Panc1 (cell line): ENCODE data around the gene CPSF2. TPM values are rescaled to one million over a fixed set of nuclear protein-coding genes. Genes with fewer than 3 reads are reported as not detected.

Source experiments
- ATAC-seq: fragments of 200-7000 bp; cut with Tn5 transposase; 2 replicates; pipeline ENCODE4 v1.9.1; 2020; ENCODE audit warnings: mild to moderate bottlenecking, moderate library complexity
- BruUV-seq: library from RNA; stranded (reverse); fragments of 400-500 nt; replicated peaks from 2 replicates; lab custom pipeline; 2021; lab: Mats Ljungman, UMichigan
- CTCF ChIA-PET: fragments of 300-600 bp; sonication (Branson Sonifier 250); formaldehyde crosslinking; loops from one replicate; lab custom pipeline; 2022; ENCODE audit warnings: antibody characterized with exemption; lab: Charles Lee
- POLR2A ChIA-PET: fragments of 300-600 bp; sonication (Branson Sonifier 250); formaldehyde crosslinking; loops from one replicate; lab custom pipeline; 2022; ENCODE audit warnings: antibody characterized with exemption; lab: Charles Lee
- DNase-seq: peaks from one replicate; pipeline ENCODE4 v3.0.0-alpha.2; 2010; ENCODE audit warnings: low read depth, low spot score
- H3K27ac ChIP-seq: 2 replicates; pipeline ENCODE4 v1.5.1; 2011; ENCODE audit warnings: mild to moderate bottlenecking, low read length, inconsistent platforms
- H3K27me3 ChIP-seq: fragments of 200-500 bp; sonication (Bioruptor generic); 2 replicates; pipeline ENCODE4 v1.6.0; 2014; ENCODE audit warnings: low read length, inconsistent platforms; ENCODE audit not compliant: control insufficient read depth, insufficient read depth
- H3K36me3 ChIP-seq: fragments of 200-500 bp; sonication (Bioruptor generic); 2 replicates; pipeline ENCODE4 v1.5.1; 2014; ENCODE audit warnings: inconsistent platforms, mild to moderate bottlenecking, low read length, moderate library complexity; ENCODE audit not compliant: control insufficient read depth, insufficient read depth
- H3K4me1 ChIP-seq: 2 replicates; pipeline ENCODE4 v1.5.1; 2011; ENCODE audit warnings: inconsistent platforms, mild to moderate bottlenecking, low read length, moderate library complexity; ENCODE audit not compliant: control insufficient read depth, insufficient read depth
- H3K4me3 ChIP-seq, 2 experiments: 2 replicates each; pipeline ENCODE4 v1.5.1; 2011 to 2012; ENCODE audit warnings: low read depth in 2 of 2, low read length in 2 of 2, mild to moderate bottlenecking in 2 of 2, inconsistent platforms in 1 of 2, moderate library complexity in 1 of 2
- H3K9me3 ChIP-seq: fragments of 200-500 bp; sonication (Bioruptor generic); 2 replicates; pipeline ENCODE4 v1.5.1; 2014; ENCODE audit warnings: low read depth, mild to moderate bottlenecking, inconsistent platforms, low read length, moderate library complexity; ENCODE audit not compliant: control insufficient read depth, insufficient read depth
- POLR2AphosphoS5 ChIP-seq: IDR thresholded peaks from 2 replicates; pipeline ENCODE4 v1.6.1; 2012; ENCODE audit warnings: mild to moderate bottlenecking, low read depth, low read length, moderate library complexity
- SIN3A ChIP-seq: IDR thresholded peaks from 2 replicates; pipeline ENCODE4 v1.6.1; 2012; ENCODE audit warnings: low read depth, mild to moderate bottlenecking, low read length, moderate library complexity, borderline replicate concordance; ENCODE audit not compliant: insufficient read depth
- TCF7L2 ChIP-seq: IDR thresholded peaks from 2 replicates; pipeline ENCODE4 v1.6.1; 2011; ENCODE audit warnings: mild to moderate bottlenecking, low read depth, low read length, inconsistent platforms
- in situ Hi-C: cut with HindIII; loops from 2 replicates; pipeline ENCODE4 v1.10.0; 2016; ENCODE audit warnings: low sequenced_read_pairs, low pct_unique_long_range_greater_than_20kb
- intact Hi-C: fragments of 100-400 bp; cut with micrococcal nuclease; formaldehyde crosslinking; loops from one replicate; pipeline ENCODE4 v1.10.0; 2022; ENCODE audit not compliant: unreplicated experiment
- total RNA-seq: library from RNA; stranded (reverse); gene quantifications from one replicate; pipeline ENCODE4 v1.2.1, GENCODE V29; 2021; ENCODE audit not compliant: unreplicated experiment
- TF ChIP-seq, protein P1 (sequence below), 2 experiments: IDR thresholded peaks; 2 replicates each; pipeline ENCODE4 v1.6.1; 2011 to 2012; ENCODE audit warnings: low read depth in 2 of 2, control low read depth in 1 of 2, low read length in 1 of 2, mild to moderate bottlenecking in 1 of 2, moderate library complexity in 1 of 2; ENCODE audit not compliant: insufficient read depth in 1 of 2
- TF ChIP-seq, protein P2 (sequence below): fragments of 450-650 bp; IDR thresholded peaks from 2 replicates; pipeline ENCODE4 v1.5.1; 2017; ENCODE audit warnings: mild to moderate bottlenecking

Gene CPSF2
- total RNA-seq, 1 experiment from 2014 or later = 62.0 TPM

DNA sequence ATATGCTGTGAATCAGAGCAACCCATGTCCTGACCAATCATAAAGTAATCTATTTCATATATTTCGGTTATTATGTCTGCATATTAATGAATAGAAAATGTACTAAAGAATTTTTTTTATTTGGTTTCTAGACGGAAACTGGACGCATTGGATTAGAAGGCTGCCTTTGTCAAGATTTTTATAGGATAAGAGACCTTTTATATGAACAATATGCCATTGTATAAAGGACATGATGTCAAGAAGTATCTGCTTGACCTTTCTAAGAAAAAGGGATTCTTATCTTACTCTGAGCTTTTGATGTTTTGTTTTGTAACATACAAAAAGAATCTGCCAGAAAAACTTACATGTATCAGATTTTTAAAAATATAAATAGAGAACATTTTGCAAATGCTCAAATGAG is 39.8 kb downstream of the CPSF2 start:
- intact Hi-C loops (no loop called here), in situ Hi-C loops (no loop called here)
- Histone ChIP-seq H3K4me3 (no peak overlapping the region), H3K9me3 (no peaks in the 10 kb centered on the region; the same call in 1 of the 2 replicates), H3K36me3 (peaks cover 20% of the 10 kb centered on the region), H3K27ac (no peak overlapping the region), H3K27me3 (no peaks in the 10 kb centered on the region), H3K4me1 (no peaks in the 10 kb centered on the region)
- DNase-seq (no peak), ATAC-seq (no peak)
- BruUV-seq = no TSS peak
- TF ChIP-seq POLR2AphosphoS5 (no peak), TCF7L2 (no peak), SIN3A (no peak)
- TF ChIP-seq, protein P1, sequence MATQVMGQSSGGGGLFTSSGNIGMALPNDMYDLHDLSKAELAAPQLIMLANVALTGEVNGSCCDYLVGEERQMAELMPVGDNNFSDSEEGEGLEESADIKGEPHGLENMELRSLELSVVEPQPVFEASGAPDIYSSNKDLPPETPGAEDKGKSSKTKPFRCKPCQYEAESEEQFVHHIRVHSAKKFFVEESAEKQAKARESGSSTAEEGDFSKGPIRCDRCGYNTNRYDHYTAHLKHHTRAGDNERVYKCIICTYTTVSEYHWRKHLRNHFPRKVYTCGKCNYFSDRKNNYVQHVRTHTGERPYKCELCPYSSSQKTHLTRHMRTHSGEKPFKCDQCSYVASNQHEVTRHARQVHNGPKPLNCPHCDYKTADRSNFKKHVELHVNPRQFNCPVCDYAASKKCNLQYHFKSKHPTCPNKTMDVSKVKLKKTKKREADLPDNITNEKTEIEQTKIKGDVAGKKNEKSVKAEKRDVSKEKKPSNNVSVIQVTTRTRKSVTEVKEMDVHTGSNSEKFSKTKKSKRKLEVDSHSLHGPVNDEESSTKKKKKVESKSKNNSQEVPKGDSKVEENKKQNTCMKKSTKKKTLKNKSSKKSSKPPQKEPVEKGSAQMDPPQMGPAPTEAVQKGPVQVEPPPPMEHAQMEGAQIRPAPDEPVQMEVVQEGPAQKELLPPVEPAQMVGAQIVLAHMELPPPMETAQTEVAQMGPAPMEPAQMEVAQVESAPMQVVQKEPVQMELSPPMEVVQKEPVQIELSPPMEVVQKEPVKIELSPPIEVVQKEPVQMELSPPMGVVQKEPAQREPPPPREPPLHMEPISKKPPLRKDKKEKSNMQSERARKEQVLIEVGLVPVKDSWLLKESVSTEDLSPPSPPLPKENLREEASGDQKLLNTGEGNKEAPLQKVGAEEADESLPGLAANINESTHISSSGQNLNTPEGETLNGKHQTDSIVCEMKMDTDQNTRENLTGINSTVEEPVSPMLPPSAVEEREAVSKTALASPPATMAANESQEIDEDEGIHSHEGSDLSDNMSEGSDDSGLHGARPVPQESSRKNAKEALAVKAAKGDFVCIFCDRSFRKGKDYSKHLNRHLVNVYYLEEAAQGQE (IDR thresholded peaks at IDR 0.05; ENCODE audit: insufficient read depth in 1 of 2, low read depth in 2 of 2, low read length in 1 of 2) = no peak
- TF ChIP-seq, protein P2, sequence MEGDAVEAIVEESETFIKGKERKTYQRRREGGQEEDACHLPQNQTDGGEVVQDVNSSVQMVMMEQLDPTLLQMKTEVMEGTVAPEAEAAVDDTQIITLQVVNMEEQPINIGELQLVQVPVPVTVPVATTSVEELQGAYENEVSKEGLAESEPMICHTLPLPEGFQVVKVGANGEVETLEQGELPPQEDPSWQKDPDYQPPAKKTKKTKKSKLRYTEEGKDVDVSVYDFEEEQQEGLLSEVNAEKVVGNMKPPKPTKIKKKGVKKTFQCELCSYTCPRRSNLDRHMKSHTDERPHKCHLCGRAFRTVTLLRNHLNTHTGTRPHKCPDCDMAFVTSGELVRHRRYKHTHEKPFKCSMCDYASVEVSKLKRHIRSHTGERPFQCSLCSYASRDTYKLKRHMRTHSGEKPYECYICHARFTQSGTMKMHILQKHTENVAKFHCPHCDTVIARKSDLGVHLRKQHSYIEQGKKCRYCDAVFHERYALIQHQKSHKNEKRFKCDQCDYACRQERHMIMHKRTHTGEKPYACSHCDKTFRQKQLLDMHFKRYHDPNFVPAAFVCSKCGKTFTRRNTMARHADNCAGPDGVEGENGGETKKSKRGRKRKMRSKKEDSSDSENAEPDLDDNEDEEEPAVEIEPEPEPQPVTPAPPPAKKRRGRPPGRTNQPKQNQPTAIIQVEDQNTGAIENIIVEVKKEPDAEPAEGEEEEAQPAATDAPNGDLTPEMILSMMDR = no peak
- CTCF ChIA-PET = no interaction called here
- POLR2A ChIA-PET = no interaction called here

DNA sequence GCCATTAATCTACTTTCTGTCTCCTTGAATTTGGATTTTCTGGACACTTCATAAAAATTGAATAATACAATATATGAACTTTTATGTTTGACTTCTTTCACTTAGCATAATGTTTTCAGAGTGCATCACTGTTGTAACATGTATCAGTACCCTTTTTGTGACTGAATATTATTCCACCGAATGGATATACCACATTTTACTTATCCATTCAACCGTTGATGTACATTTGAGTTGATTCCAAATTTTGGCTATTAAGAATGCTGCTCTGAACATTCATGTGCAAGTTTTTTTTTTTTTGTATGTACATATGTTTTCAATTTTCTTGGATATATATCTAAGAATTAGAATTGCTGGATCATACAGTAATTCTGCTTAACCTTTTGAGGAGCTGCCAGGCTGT is 43.2 kb downstream of the CPSF2 start:
- TF ChIP-seq POLR2AphosphoS5 (no peak), TCF7L2 (no peak)
- no peaks in the 10 kb centered on the region; the same call in 1 of the 2 replicates for H3K9me3 ChIP-seq
- in situ Hi-C loops (no loop called here), intact Hi-C loops (no loop called here)
- H3K4me1 ChIP-seq = no peaks in the 10 kb centered on the region
- peaks cover 14% of the 10 kb centered on the region; the same call in 1 of the 2 replicates for H3K36me3 ChIP-seq
- DNase-seq (no peak), ATAC-seq (no peak)
- H3K27ac ChIP-seq = no peak overlapping the region
- H3K27me3 ChIP-seq = no peaks in the 10 kb centered on the region
- ChIA-PET POLR2A (no interaction called here), CTCF (no interaction called here)
- no TSS peak for BruUV-seq
- no peak overlapping the region for H3K4me3 ChIP-seq

DNA sequence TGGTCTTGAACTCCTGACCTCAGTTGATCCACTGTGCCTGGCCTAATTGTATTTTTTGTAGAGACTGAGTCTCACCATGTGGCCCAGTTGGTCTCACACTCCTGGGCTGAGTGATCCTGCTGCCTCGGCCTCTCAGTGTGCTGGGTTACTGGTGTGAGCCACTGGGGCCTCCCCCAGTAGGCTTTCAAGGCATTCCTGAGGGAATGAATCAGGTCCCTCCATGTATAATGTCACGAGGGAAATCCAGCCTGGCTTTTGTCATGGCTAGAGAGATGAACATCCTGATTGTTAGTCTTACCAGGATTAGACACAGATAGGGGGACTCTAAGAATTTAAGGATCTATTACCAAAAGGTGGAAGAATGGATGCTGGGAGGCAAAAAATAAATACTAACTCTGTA is 51.9 kb downstream of the CPSF2 start:
- intact Hi-C loops = no loop called here

More for the DNA sequence above, 51.9 kb downstream of the CPSF2 start:
- no peaks in the 10 kb centered on the region for H3K4me1 ChIP-seq
- H3K36me3 ChIP-seq = no peaks in the 10 kb centered on the region
- H3K4me3 ChIP-seq = no peak overlapping the region
- no peak overlapping the region for H3K27ac ChIP-seq
- ATAC-seq (no peak), DNase-seq (no peak)
- POLR2A ChIA-PET = interaction anchor here (0.7 kb wide), 1 partner anchor 186 kb away, joined by 8 read pairs; no protein-coding TSS in a partner anchor
- H3K9me3 ChIP-seq = no peaks in the 10 kb centered on the region
- BruUV-seq = no TSS peak
- no peaks in the 10 kb centered on the region for H3K27me3 ChIP-seq
- TF ChIP-seq POLR2AphosphoS5 = no peak
- TF ChIP-seq, protein P2 = no peak
- no peak for TF ChIP-seq SIN3A
- TF ChIP-seq TCF7L2 = no peak
- TF ChIP-seq, protein P1 (IDR thresholded peaks at IDR 0.05; ENCODE audit: insufficient read depth in 1 of 2, low read depth in 2 of 2, low read length in 1 of 2) = no peak
- in situ Hi-C loops = no loop called here
- CTCF ChIA-PET = no interaction called here
